Stimulated activated CD8-positive, alpha-beta memory T cell treated with anti-CD3 and anti-CD28 coated beads, Interleukin-7, amount 100 ng/mL, for 24 hours (primary cell): ENCODE measurements around the gene INPP5E.

Source experiments
- DNase-seq: peaks from one replicate; pipeline ENCODE4 v3.0.0-alpha.2; 2020; ENCODE audit warnings: low read depth

The INPP5E gene

GRCh38 chr9:136447173-136447778, 7.6 kb upstream of the INPP5E start:
- DNase-seq: no peak

GRCh38 chr9:136445799-136446198, 6.2 kb upstream of the INPP5E start:
- no peak for DNase-seq

- DNase-seq: no peak
These were observed 4.5 kb upstream of the INPP5E start for GRCh38 chr9:136444102-136444501.

- DNase-seq: no peak
These were observed 4.0 kb upstream of the INPP5E start for GRCh38 chr9:136443687-136444086.

- no peak for DNase-seq
These were observed 3.4 kb upstream of the INPP5E start for GRCh38 chr9:136443087-136443486.

GRCh38 chr9:136442265-136442664, 2.6 kb upstream of the INPP5E start:
- DNase-seq: no peak

- no peak for DNase-seq
These were observed 2.1 kb upstream of the INPP5E start for GRCh38 chr9:136441681-136442245.

GRCh38 chr9:136441191-136441680, 1.6 kb upstream of the INPP5E start:
- no peak for DNase-seq

- DNase-seq: peak; percentile 11
These were observed 831 bp downstream of the INPP5E start for GRCh38 chr9:136438548-136439480.

GRCh38 chr9:136437839-136438547, 1.7 kb downstream of the INPP5E start:
- no peak for DNase-seq

GRCh38 chr9:136437430-136437829, 2.2 kb downstream of the INPP5E start:
- no peak for DNase-seq

GRCh38 chr9:136436055-136436634, 3.5 kb downstream of the INPP5E start:
- no peak for DNase-seq

- no peak for DNase-seq
These were observed 5.0 kb downstream of the INPP5E start for GRCh38 chr9:136434580-136435169.

- DNase-seq: no peak
These were observed 5.6 kb downstream of the INPP5E start for GRCh38 chr9:136433849-136434579.

- no peak for DNase-seq
These were observed 6.5 kb downstream of the INPP5E start for GRCh38 chr9:136433043-136433715.

GRCh38 chr9:136432591-136432990, 7.1 kb downstream of the INPP5E start:
- DNase-seq: no peak

GRCh38 chr9:136431782-136432350, 7.8 kb downstream of the INPP5E start:
- DNase-seq: no peak

- DNase-seq: no peak
These were observed 8.9 kb downstream of the INPP5E start for GRCh38 chr9:136430588-136431234.
